CD8-positive, alpha-beta memory T cell (primary cell): Measurements from ENCODE around the gene BRCC3. TPM values are rescaled to one million over a fixed set of nuclear protein-coding genes. Genes with fewer than 3 reads are reported as not detected.

ENCODE experiments used
- CTCF ChIA-PET: fragments of 350-600 bp; sonication (Branson Sonifier 250); formaldehyde crosslinking; loops from one replicate; lab custom pipeline; 2021; ENCODE audit warnings: antibody characterized with exemption; lab: Charles Lee
- POLR2A ChIA-PET: fragments of 350-600 bp; sonication (Branson Sonifier 250); formaldehyde crosslinking; loops from one replicate; lab custom pipeline; 2021; ENCODE audit warnings: antibody characterized with exemption; lab: Charles Lee
- DNase-seq, 5 donors: peaks; one replicate each; pipeline versions ENCODE4 v3.0.0 to v3.0.0-alpha.2; 2020 to 2022; ENCODE audit warnings: mixed read lengths in 1 of 5
- H3K27ac ChIP-seq: one replicate; pipeline ENCODE4 v1.7.0; 2013; ENCODE audit warnings: low read depth, mild to moderate bottlenecking, low read length, moderate library complexity
- H3K27me3 ChIP-seq: 2 replicates; pipeline ENCODE4 v1.7.0; 2013; ENCODE audit warnings: low read length, mild to moderate bottlenecking; ENCODE audit not compliant: insufficient read depth, poor library complexity, severe bottlenecking
- H3K36me3 ChIP-seq: 2 replicates; pipeline ENCODE4 v1.7.0; 2013; ENCODE audit warnings: mild to moderate bottlenecking, low read length, moderate library complexity; ENCODE audit not compliant: insufficient read depth
- H3K4me1 ChIP-seq: 2 replicates; pipeline ENCODE4 v1.7.0; 2013; ENCODE audit warnings: mild to moderate bottlenecking, low read length, moderate library complexity; ENCODE audit not compliant: insufficient read depth
- H3K4me3 ChIP-seq: 2 replicates; pipeline ENCODE4 v1.7.0; 2013; ENCODE audit warnings: mild to moderate bottlenecking, low read length
- H3K9me3 ChIP-seq: 2 replicates; pipeline ENCODE4 v1.7.0; 2013; ENCODE audit warnings: mild to moderate bottlenecking, low read length
- H3K27ac Mint-ChIP-seq, 8 donors: one replicate each; pipeline ENCODE4 v1.8.0; 2020 to 2021; ENCODE audit warnings: mixed read lengths in 8 of 8, mild to moderate bottlenecking in 6 of 8, inconsistent platforms in 3 of 8, moderate library complexity in 3 of 8
- H3K27me3 Mint-ChIP-seq, 2 donors: one replicate each; pipeline ENCODE4 v1.8.0; 2020 to 2021; ENCODE audit warnings: mixed read lengths in 2 of 2, mild to moderate bottlenecking in 1 of 2, moderate library complexity in 1 of 2
- H3K36me3 Mint-ChIP-seq, 3 donors: one replicate each; pipeline ENCODE4 v1.8.0; 2020 to 2021; ENCODE audit warnings: mixed read lengths in 3 of 3, inconsistent platforms in 1 of 3, mild to moderate bottlenecking in 1 of 3
- H3K4me1 Mint-ChIP-seq, 3 donors: one replicate each; pipeline ENCODE4 v1.8.0; 2020 to 2021; ENCODE audit warnings: mixed read lengths in 3 of 3, inconsistent platforms in 1 of 3, mild to moderate bottlenecking in 1 of 3
- H3K4me3 Mint-ChIP-seq, 7 donors: one replicate each; pipeline ENCODE4 v1.8.0; 2020 to 2021; ENCODE audit warnings: mixed read lengths in 7 of 7, mild to moderate bottlenecking in 6 of 7, moderate library complexity in 4 of 7, inconsistent platforms in 2 of 7
- H3K9me3 Mint-ChIP-seq, 5 donors: one replicate each; pipeline ENCODE4 v1.8.0; 2020 to 2022; ENCODE audit warnings: mixed read lengths in 5 of 5, mild to moderate bottlenecking in 3 of 5, moderate library complexity in 2 of 5, inconsistent platforms in 1 of 5
- polyA plus RNA-seq: library from polyadenylated mRNA; unstranded; fragments of 300-500 nt; fragmentation: Illumina TruSeq; gene quantifications from one replicate; pipeline ENCODE4 v1.2.3, GENCODE V29; 2021
- total RNA-seq, 2 experiments: library from RNA; stranded (reverse); gene quantifications; one replicate each; pipeline ENCODE4 v1.2.3, GENCODE V29; 2021

BRCC3 gene
- total and polyA plus RNA-seq, 3 experiments from 2014 or later: 27.3 to 41.3 (median 37.0) TPM

DNA sequence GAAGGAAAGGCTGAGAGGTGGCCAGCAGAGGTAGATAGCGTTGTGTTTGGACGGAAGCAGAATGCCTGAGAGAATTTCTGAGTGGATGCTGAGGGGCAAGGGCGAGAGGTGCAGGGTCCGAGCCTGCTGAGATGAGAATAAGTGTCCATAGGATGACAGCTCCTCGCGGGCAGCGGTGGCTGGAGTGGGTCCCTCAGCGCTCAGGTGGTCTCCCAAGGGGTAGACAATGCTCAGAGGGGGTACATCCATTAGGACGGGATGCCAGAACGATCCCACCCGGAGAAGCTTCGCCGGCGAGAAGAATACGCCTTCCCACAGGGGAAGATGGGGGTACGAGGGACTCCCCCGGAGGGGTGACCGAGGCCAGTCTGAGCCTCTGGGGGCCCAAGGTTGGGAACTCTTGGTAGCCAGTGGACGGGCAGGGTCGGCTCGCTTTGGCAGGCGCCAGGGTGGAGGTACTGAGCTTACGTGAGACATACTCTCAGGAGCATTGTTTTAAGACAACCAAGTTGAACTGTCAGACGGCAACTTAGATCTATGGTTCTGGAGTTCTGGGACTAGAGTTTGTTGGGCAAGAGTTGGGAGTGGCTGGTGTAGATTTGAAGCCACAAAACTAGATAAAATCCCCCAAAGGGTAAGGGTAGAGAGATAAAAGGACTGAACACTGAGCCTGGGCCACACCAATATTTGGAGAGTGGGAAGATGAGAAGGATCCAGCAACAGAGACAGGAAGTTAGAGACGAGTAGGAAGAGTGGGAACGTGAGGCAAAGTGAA is 15.8 kb downstream of the BRCC3 start:
- no peaks in the 10 kb centered on the region for H3K9me3 ChIP-seq
- peak overlapping the region in 3 of 8 donors; percentile 15 to 68 (median 52) for H3K27ac Mint-ChIP-seq
- H3K27me3 ChIP-seq: no peaks in the 10 kb centered on the region
- ChIA-PET CTCF (interaction anchor here (0.6 to 1.9 kb wide), 8 partner anchors 10 to 107 kb away, joined by 3 to 8 read pairs (median 4); no protein-coding TSS in a partner anchor), POLR2A (no interaction called here)
- H3K36me3 Mint-ChIP-seq: peaks cover 0 to 47% (median 7%) of the 10 kb centered on the region in 3 donors
- no peak overlapping the region for H3K4me3 ChIP-seq
- no peaks in the 10 kb centered on the region for H3K36me3 ChIP-seq
- no peak overlapping the region for H3K27ac ChIP-seq
- no peaks in the 10 kb centered on the region for H3K9me3 Mint-ChIP-seq
- no peaks in the 10 kb centered on the region for H3K4me1 Mint-ChIP-seq
- H3K4me1 ChIP-seq: no peaks in the 10 kb centered on the region
- no peak for DNase-seq
- peaks cover 0 to 4% of the 10 kb centered on the region in 2 donors for H3K27me3 Mint-ChIP-seq
- peak overlapping the region in 1 of 7 donors; percentile 10 for H3K4me3 Mint-ChIP-seq

DNA sequence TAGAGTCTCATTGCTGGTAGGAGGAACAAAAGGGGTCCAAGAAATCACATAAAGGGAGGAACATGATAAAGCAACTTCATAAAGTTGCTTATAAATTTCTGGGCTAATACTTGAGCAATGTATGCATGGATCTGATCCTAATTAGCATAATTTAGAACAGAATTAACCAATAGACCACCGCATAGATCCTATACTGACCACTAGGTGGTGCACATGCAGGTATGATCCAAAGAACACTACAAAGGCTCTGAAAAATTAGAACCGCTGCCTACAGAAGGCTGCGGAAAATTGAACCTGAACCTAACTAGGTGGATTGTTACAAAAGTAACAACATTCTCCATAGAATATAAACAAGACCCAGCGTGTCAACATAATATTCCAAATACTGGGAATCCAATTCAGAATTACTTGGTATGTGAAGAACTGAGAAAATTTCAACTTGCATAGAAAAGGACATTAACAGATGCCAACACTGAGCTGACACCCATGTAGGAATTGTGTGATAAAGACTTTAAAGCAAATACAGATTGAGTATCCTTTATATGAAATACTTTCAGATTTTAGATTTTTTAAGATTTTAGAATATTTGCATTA is 23.3 kb downstream of the BRCC3 start:
- Histone ChIP-seq H3K27ac (no peak overlapping the region), H3K36me3 (no peaks in the 10 kb centered on the region), H3K4me3 (no peak overlapping the region), H3K9me3 (no peaks in the 10 kb centered on the region), H3K4me1 (no peaks in the 10 kb centered on the region), H3K27me3 (no peaks in the 10 kb centered on the region)
- CTCF ChIA-PET: interaction anchor here (0.7 to 1.8 kb wide), 4 partner anchors 10 to 123 kb away, joined by 3 to 8 read pairs (median 5); partner anchors contain the start of gene VBP1
- Mint-ChIP-seq H3K4me1 (peaks cover 0 to 5% (median 5%) of the 10 kb centered on the region in 3 donors), H3K36me3 (peaks cover 0 to 53% (median 9%) of the 10 kb centered on the region in 3 donors), H3K27me3 (peaks cover 0 to 5% of the 10 kb centered on the region in 2 donors), H3K27ac (no peak overlapping the region), H3K4me3 (no peak overlapping the region), H3K9me3 (no peaks in the 10 kb centered on the region)
- POLR2A ChIA-PET: no interaction called here
- DNase-seq: peak in 3 of 5 donors; percentile 33 to 50 (median 50)

- peaks cover 5 to 45% (median 11%) of the 10 kb centered on the region in 3 donors for H3K36me3 Mint-ChIP-seq
- CTCF ChIA-PET: no interaction called here
- H3K4me1 Mint-ChIP-seq: peaks cover 0 to 10% (median 1%) of the 10 kb centered on the region in 3 donors
- Histone ChIP-seq H3K4me1 (no peaks in the 10 kb centered on the region), H3K4me3 (no peak overlapping the region), H3K27me3 (no peaks in the 10 kb centered on the region), H3K27ac (no peak overlapping the region), H3K36me3 (no peaks in the 10 kb centered on the region), H3K9me3 (no peaks in the 10 kb centered on the region)
- POLR2A ChIA-PET: no interaction called here
- H3K27ac Mint-ChIP-seq: peak overlapping the region in 1 of 8 donors; percentile 29
- no peak overlapping the region for H3K4me3 Mint-ChIP-seq
- DNase-seq: no peak
- H3K27me3 Mint-ChIP-seq: peaks cover 0 to 4% of the 10 kb centered on the region in 2 donors
- H3K9me3 Mint-ChIP-seq: no peaks in the 10 kb centered on the region
Measured at GRCh38 chrX:155105919-155106318, 34.6 kb downstream of the BRCC3 start.

DNA sequence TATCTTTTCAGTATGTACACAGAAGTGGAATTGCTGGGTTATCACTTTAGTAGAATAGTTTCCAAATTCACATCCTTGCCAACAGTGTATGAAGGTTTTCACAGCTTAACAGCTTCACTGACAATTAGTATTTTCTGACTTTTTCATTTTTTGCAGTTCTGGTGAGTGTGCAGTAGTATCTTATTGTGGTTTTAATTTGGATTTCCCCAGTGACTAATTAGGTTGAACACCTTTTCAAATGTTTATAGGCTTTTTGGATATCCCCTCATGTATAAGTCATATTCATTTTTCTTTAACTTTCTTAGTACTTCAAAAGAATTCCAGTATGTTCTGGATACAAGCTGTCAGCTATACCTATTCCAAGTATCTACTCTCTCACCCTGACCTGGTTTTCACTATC is 37.1 kb downstream of the BRCC3 start:
- Histone ChIP-seq H3K27me3 (no peaks in the 10 kb centered on the region), H3K4me1 (no peaks in the 10 kb centered on the region), H3K4me3 (no peak overlapping the region), H3K36me3 (no peaks in the 10 kb centered on the region), H3K27ac (no peak overlapping the region), H3K9me3 (no peaks in the 10 kb centered on the region)
- peaks cover 0 to 4% of the 10 kb centered on the region in 2 donors for H3K27me3 Mint-ChIP-seq
- H3K4me3 Mint-ChIP-seq: no peak overlapping the region
- peaks cover 0 to 6% (median 1%) of the 10 kb centered on the region in 3 donors for H3K4me1 Mint-ChIP-seq
- CTCF ChIA-PET: no interaction called here
- POLR2A ChIA-PET: no interaction called here
- DNase-seq: no peak
- no peak overlapping the region for H3K27ac Mint-ChIP-seq
- no peaks in the 10 kb centered on the region for H3K9me3 Mint-ChIP-seq
- peaks cover 4 to 48% (median 11%) of the 10 kb centered on the region in 3 donors for H3K36me3 Mint-ChIP-seq

DNA sequence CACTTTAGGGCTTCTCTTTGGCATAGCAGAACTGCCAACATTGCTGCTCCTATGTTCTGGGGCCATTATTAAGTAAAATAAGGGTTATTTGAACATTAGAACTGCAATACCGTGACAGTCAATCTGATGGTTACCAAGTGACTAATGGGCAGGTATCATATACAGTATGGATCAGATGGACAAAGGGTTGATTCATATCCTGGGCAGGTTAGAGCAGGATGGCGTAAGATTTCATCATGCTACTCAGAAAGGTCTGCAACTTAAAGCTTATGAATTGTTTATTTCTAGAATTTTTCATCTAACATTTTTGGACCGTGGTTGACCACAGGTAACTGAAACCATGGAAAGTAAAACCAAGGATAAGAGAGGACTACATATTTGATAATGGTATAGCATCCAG is 40.9 kb downstream of the BRCC3 start:
- ChIA-PET POLR2A (no interaction called here), CTCF (no interaction called here)
- Mint-ChIP-seq H3K36me3 (peaks cover 5 to 43% (median 5%) of the 10 kb centered on the region in 3 donors), H3K27me3 (no peaks in the 10 kb centered on the region), H3K4me3 (no peak overlapping the region), H3K27ac (no peak overlapping the region), H3K4me1 (no peaks in the 10 kb centered on the region), H3K9me3 (no peaks in the 10 kb centered on the region)
- Histone ChIP-seq H3K9me3 (no peaks in the 10 kb centered on the region), H3K4me3 (no peak overlapping the region), H3K4me1 (no peaks in the 10 kb centered on the region), H3K27ac (no peak overlapping the region), H3K27me3 (no peaks in the 10 kb centered on the region), H3K36me3 (no peaks in the 10 kb centered on the region)
- DNase-seq: no peak

DNA sequence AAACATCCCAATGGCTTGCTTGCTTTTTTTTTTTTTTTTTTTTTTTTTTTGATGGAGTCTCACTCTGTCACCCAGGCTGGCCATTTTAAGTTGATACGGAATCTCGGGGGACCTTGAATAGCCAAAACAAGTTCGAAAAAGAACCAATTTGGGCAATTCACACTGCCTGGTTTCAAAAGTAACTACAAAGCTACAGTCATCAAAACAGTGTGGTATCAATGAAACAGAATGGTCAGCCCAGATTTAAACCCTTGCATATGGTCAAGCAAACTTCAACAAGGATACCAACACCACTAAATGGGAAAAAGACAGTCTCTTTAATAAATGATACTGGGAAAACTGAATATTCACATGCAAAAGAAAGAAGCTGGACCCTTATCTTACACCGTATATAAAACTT is 41.8 kb downstream of the BRCC3 start:
- Mint-ChIP-seq H3K36me3 (peaks cover under 1 to 37% (median 3%) of the 10 kb centered on the region in 3 donors), H3K4me1 (no peaks in the 10 kb centered on the region), H3K27me3 (no peaks in the 10 kb centered on the region), H3K4me3 (no peak overlapping the region), H3K27ac (no peak overlapping the region), H3K9me3 (no peaks in the 10 kb centered on the region)
- H3K9me3 ChIP-seq: no peaks in the 10 kb centered on the region
- H3K27ac ChIP-seq: no peak overlapping the region
- no peaks in the 10 kb centered on the region for H3K36me3 ChIP-seq
- DNase-seq: no peak
- CTCF ChIA-PET: no interaction called here
- no peaks in the 10 kb centered on the region for H3K27me3 ChIP-seq
- H3K4me1 ChIP-seq: no peaks in the 10 kb centered on the region
- no peak overlapping the region for H3K4me3 ChIP-seq
- POLR2A ChIA-PET: no interaction called here

- ChIA-PET POLR2A (no interaction called here), CTCF (no interaction called here)
- no peaks in the 10 kb centered on the region for H3K36me3 ChIP-seq
- no peak overlapping the region for H3K4me3 ChIP-seq
- H3K36me3 Mint-ChIP-seq: peaks cover 5 to 38% (median 8%) of the 10 kb centered on the region in 3 donors
- no peaks in the 10 kb centered on the region for H3K27me3 ChIP-seq
- no peaks in the 10 kb centered on the region for H3K9me3 ChIP-seq
- H3K4me1 ChIP-seq: no peaks in the 10 kb centered on the region
- H3K27ac Mint-ChIP-seq: no peak overlapping the region
- no peak overlapping the region for H3K27ac ChIP-seq
- H3K9me3 Mint-ChIP-seq: no peaks in the 10 kb centered on the region
- H3K4me3 Mint-ChIP-seq: no peak overlapping the region
- DNase-seq: no peak
- no peaks in the 10 kb centered on the region for H3K4me1 Mint-ChIP-seq
- H3K27me3 Mint-ChIP-seq: no peaks in the 10 kb centered on the region
Measured at GRCh38 chrX:155115174-155115819, 44.0 kb downstream of the BRCC3 start.

DNA sequence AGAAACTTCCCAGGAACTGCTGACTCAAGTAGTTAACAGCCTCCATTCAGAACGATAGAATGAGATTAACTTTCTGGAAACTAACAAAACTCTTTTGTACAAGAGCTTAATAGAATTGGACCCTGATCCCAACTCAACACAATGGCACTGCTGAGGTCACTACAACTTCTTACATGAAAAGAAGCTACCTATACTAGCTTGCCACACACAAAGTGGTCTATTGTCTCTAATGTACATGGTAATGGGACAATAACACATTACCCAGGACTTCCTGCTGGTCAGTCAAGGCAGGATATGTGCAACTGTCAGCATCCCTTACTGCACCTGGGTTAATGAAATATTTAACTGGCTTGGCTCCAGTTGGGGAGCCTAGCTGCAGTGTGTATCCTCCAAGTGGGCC is 56.2 kb downstream of the BRCC3 start:
- Histone ChIP-seq H3K27ac (no peak overlapping the region), H3K9me3 (no peaks in the 10 kb centered on the region), H3K4me1 (no peaks in the 10 kb centered on the region), H3K4me3 (no peak overlapping the region), H3K27me3 (no peaks in the 10 kb centered on the region), H3K36me3 (no peaks in the 10 kb centered on the region)
- CTCF ChIA-PET: no interaction called here
- DNase-seq: no peak
- Mint-ChIP-seq H3K27me3 (peaks cover 0 to 2% of the 10 kb centered on the region in 2 donors), H3K36me3 (peaks cover 8 to 16% (median 12%) of the 10 kb centered on the region in 3 donors), H3K4me3 (no peak overlapping the region), H3K4me1 (no peaks in the 10 kb centered on the region), H3K27ac (no peak overlapping the region), H3K9me3 (peaks cover 4 to 23% (median 13%) of the 10 kb centered on the region in 5 donors)
- POLR2A ChIA-PET: no interaction called here
